Suprapubic skin (tissue), 4 donors: ENCODE measurements around the gene PITPNM2. TPM values are rescaled to one million over a fixed set of nuclear protein-coding genes. Genes with fewer than 3 reads are reported as not detected.

ENCODE experiments used
- DNase-seq, 2 donors: peaks; one replicate each; pipeline ENCODE4 v3.0.0-alpha.2; 2019; ENCODE audit warnings: low spot score in 2 of 2
- H3K27ac ChIP-seq: fragments of 200-600 bp; sonication (generic); one replicate; pipeline ENCODE4 v1.5.1; 2019
- H3K27me3 ChIP-seq: fragments of 200-600 bp; sonication (generic); one replicate; pipeline ENCODE4 v1.5.1; 2019
- H3K36me3 ChIP-seq: fragments of 200-600 bp; sonication (generic); one replicate; pipeline ENCODE4 v1.5.1; 2019
- H3K4me1 ChIP-seq: fragments of 200-600 bp; sonication (generic); one replicate; pipeline ENCODE4 v1.5.1; 2019
- H3K4me3 ChIP-seq: fragments of 200-600 bp; sonication (generic); one replicate; pipeline ENCODE4 v1.5.1; 2019; ENCODE audit warnings: mild to moderate bottlenecking
- H3K9me3 ChIP-seq: fragments of 200-600 bp; sonication (generic); one replicate; pipeline ENCODE4 v1.5.1; 2019
- EP300 ChIP-seq: sonication (generic); formaldehyde crosslinking; IDR thresholded peaks from one replicate; pipeline ENCODE4 v1.6.1; 2017; ENCODE audit warnings: antibody characterized with exemption
- POLR2A ChIP-seq, 2 donors: fragments of 450-650 bp; IDR thresholded peaks; one replicate each; pipeline ENCODE4 v1.6.1; 2017; ENCODE audit warnings: antibody characterized with exemption in 2 of 2, mild to moderate bottlenecking in 2 of 2, moderate library complexity in 2 of 2
- POLR2AphosphoS5 ChIP-seq, 3 donors: sonication (generic); formaldehyde crosslinking; IDR thresholded peaks; one replicate each; pipeline ENCODE4 v1.6.1; 2017; ENCODE audit warnings: antibody characterized with exemption in 3 of 3
- WGBS: methylation state at CpG from one replicate; pipeline ENCODE4 v1.1.5; 2018; 5-methylcytosine and 5-hydroxymethylcytosine counted together
- total RNA-seq, 4 donors: library from RNA; depleted of rRNA; stranded (reverse); fragments of >200 nt; gene quantifications; one replicate each; pipeline ENCODE4 v1.1.0, GENCODE V29; 2016
- TF ChIP-seq, protein P1 (sequence below), 2 donors: fragments of 200-600 bp in 1 of 2; fragments of 450-650 bp in 1 of 2; sonication (generic) in 1 of 2; IDR thresholded peaks; one replicate each; pipeline ENCODE4 v1.5.1; 2016 to 2019; ENCODE audit warnings: antibody characterized with exemption in 2 of 2, mild to moderate bottlenecking in 1 of 2, moderate library complexity in 1 of 2

PITPNM2 gene
- total RNA-seq, 4 donors from 2014 or later = 5.9 to 11.8 (median 6.9) TPM

DNA sequence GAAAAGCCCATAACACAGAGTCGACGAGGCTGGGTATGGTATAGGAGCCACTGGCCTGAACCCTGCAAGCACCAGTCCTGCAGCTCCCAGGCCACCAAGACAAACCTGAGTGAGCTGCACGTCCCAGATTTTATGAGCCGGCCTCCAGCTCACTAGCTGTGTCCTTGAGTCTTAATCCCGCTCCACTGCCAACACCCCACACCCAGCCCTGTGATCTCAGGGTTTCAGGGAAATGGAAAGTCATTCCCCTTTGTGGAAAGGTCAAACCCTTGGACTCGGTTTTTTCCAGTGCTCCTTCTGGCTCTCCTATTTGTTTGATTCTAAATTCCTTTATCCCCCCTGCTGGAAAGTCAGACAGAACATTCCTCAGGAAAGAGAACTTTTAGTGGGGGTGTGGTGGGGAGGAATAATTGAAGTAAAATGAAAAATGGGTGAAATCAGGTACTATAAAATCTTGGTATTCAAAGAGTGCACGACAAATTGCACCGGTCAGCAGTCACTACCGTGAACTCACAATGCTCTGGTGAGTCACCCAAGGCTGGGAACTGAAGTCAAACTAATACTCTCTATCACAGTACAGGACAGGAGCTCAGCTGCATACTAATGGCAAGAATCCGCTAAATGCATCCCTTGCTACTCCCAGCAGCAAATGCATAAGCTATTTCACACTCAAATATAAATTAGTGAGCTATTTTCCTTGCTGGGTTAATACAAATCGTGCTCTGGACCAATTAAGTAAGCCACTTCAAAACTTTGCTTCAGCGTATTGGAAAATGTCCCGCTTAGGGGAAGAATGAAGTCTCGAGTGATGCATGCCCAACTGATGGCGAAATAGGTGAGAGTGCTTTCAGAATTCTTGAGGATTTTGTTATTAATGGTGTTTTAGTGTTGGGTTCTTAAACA, 9.0 kb downstream of the PITPNM2 start:
- H3K27ac ChIP-seq = peak overlapping the region; percentile 73
- no peaks in the 10 kb centered on the region for H3K27me3 ChIP-seq
- TF ChIP-seq EP300 (no peak), POLR2AphosphoS5 (IDR thresholded peaks at IDR 0.05) (peak in 1 of 3 donors; percentile 17), POLR2A (IDR thresholded peaks at IDR 0.05) (no peak)
- TF ChIP-seq, protein P1, sequence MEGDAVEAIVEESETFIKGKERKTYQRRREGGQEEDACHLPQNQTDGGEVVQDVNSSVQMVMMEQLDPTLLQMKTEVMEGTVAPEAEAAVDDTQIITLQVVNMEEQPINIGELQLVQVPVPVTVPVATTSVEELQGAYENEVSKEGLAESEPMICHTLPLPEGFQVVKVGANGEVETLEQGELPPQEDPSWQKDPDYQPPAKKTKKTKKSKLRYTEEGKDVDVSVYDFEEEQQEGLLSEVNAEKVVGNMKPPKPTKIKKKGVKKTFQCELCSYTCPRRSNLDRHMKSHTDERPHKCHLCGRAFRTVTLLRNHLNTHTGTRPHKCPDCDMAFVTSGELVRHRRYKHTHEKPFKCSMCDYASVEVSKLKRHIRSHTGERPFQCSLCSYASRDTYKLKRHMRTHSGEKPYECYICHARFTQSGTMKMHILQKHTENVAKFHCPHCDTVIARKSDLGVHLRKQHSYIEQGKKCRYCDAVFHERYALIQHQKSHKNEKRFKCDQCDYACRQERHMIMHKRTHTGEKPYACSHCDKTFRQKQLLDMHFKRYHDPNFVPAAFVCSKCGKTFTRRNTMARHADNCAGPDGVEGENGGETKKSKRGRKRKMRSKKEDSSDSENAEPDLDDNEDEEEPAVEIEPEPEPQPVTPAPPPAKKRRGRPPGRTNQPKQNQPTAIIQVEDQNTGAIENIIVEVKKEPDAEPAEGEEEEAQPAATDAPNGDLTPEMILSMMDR (IDR thresholded peaks at IDR 0.05) = no peak
- H3K36me3 ChIP-seq = no peaks in the 10 kb centered on the region
- DNase-seq = peak; percentile 64 to 79
- no peaks in the 10 kb centered on the region for H3K9me3 ChIP-seq
- H3K4me1 ChIP-seq = peaks cover 47% of the 10 kb centered on the region
- no peak overlapping the region for H3K4me3 ChIP-seq
- 46% methylated on average over 15 of the region's 15 CpGs for WGBS

DNA sequence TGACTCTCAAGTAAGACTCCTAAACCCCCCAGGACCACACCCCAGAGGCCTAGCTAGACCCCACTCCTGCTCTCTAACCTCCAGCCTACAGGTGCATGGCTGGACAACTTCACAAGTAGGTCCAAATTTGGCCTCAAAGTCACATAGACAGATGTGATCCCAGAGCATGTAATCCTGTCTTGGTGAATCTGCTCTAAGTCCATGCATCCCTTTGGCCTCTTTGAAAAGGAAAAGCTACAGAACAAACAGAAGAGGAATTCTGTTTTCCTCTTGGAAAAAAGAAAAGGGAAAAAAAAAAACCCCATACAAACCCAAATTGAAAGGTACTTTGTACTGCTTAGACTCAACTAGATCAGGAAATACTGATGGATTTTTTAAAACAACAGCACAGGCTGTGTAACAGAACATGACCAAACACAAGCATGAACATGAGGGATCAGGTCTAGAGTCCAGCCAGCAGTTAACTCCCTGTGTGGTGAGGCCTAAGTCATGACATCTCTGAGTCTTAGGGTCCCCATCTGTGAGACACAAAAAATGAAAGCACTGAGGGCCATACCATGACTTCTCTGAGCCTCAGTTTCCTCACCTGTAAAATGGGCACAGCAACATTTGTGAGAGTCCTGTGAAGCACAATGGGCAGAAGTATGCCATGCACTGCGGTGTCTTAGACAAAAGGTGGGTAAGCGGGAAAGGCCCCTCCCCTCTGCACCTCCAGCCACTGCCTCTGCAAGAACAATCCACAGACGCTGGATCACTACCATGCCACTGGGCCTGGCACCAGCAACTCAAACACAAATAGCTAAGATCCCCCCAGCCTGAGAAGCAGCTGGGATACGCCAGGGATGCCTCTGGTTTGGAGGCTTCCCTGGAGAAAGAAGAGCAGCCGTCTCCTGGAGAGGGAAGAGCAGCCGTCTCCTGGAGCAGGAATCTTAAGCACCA, 9.9 kb downstream of the PITPNM2 start:
- peak overlapping the region; percentile 73 for H3K27ac ChIP-seq
- H3K27me3 ChIP-seq = no peaks in the 10 kb centered on the region
- H3K4me1 ChIP-seq = peaks cover 47% of the 10 kb centered on the region
- H3K9me3 ChIP-seq = no peaks in the 10 kb centered on the region
- no peak overlapping the region for H3K4me3 ChIP-seq
- peak; percentile 56 to 58 for DNase-seq
- TF ChIP-seq POLR2A (IDR thresholded peaks at IDR 0.05) (no peak), POLR2AphosphoS5 (IDR thresholded peaks at IDR 0.05) (no peak)
- TF ChIP-seq, protein P1 (IDR thresholded peaks at IDR 0.05) = no peak
- H3K36me3 ChIP-seq = no peaks in the 10 kb centered on the region
- WGBS = 82% methylated on average over 6 of the region's 6 CpGs

DNA sequence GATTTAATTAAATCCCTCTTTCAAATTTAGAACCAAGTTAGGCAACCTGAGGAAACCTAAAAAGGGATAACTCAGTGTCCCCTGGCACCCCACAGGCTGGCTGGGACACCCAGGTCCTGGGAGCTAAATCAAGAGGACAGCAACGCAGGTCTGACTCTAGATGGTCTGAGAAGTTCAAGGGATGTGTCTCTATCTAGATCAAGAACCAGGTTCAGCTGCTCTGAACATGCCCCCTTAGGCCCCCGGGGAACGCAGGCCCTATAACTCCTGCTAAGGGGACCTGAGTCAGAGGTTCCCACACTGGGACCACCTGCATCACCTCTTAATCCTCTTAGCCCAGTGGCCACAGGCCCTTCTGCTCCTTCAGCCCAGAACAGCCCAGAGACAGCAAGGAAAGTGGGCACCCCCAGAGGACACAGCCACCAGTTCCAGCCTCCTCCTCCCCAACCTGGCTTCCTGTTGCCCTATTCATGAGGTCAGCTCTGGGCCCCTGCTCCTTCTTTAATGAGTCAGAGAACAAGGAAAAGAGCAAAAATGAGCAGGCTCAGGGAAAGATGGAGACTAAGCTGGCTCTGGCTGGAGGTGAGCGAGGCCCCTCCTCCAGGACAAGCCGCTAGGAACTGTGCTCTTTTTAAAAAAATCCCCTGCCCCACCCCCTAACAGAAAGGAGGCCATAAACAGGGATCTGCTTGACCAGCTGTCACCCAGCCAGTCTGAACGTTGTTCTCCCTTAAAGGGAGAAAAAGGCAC, 10.8 kb downstream of the PITPNM2 start:
- no peaks in the 10 kb centered on the region for H3K36me3 ChIP-seq
- TF ChIP-seq, protein P1 (IDR thresholded peaks at IDR 0.05) = no peak
- H3K4me1 ChIP-seq = peaks cover 47% of the 10 kb centered on the region
- peak; percentile 46 to 50 for DNase-seq
- WGBS = 59% methylated on average over 4 of the region's 6 CpGs
- no peaks in the 10 kb centered on the region for H3K9me3 ChIP-seq
- no peaks in the 10 kb centered on the region for H3K27me3 ChIP-seq
- H3K4me3 ChIP-seq = no peak overlapping the region
- no peak overlapping the region for H3K27ac ChIP-seq

DNA sequence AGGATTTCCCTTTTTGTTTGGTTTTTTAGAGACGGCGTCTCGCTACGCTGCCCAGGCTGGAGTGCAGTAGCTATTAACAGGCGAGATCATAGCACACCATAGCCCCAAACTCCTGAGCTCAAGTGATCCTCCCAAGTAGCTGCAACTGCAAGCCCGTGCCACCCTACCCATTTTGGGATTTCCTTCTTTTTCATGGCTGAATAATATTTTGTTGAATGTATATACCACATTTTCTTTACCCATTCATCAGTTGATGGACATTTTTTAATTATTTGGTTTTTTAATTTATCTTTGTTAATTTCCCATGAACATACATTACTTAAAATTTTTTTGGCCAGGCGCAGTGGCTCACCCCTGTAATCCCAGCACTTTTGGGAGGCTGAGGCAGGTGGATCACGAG, 15.2 kb downstream of the PITPNM2 start:
- WGBS = 83% methylated on average over 7 of the region's 8 CpGs
- Histone ChIP-seq H3K36me3 (no peaks in the 10 kb centered on the region), H3K4me1 (peaks cover 32% of the 10 kb centered on the region), H3K27ac (no peak overlapping the region), H3K27me3 (no peaks in the 10 kb centered on the region), H3K9me3 (no peaks in the 10 kb centered on the region), H3K4me3 (no peak overlapping the region)
- no peak for DNase-seq
- TF ChIP-seq EP300 (no peak), POLR2AphosphoS5 (IDR thresholded peaks at IDR 0.05) (no peak), POLR2A (IDR thresholded peaks at IDR 0.05) (no peak)
- TF ChIP-seq, protein P1 (IDR thresholded peaks at IDR 0.05) = no peak
